Sigmoid colon (tissue), 7 donors: ENCODE data around the gene NEXN. TPM values are rescaled to one million over a fixed set of nuclear protein-coding genes. Genes with fewer than 3 reads are reported as not detected.

ENCODE experiments used
- DNase-seq: peaks from one replicate; pipeline ENCODE4 v3.0.0-alpha.2; 2019
- H3K27ac ChIP-seq, 4 donors: fragments of 200-600 bp; sonication (generic); one replicate each; pipeline ENCODE4 v1.5.1; 2016 to 2019; ENCODE audit warnings: mild to moderate bottlenecking in 1 of 4
- H3K27me3 ChIP-seq, 3 donors: fragments of 200-600 bp; sonication (generic); one replicate each; pipeline ENCODE4 v1.5.1; 2019; ENCODE audit warnings: mild to moderate bottlenecking in 1 of 3
- H3K36me3 ChIP-seq, 4 donors: fragments of 200-600 bp; sonication (generic); one replicate each; pipeline ENCODE4 v1.5.1; 2016 to 2019
- H3K4me1 ChIP-seq, 4 donors: fragments of 200-600 bp; sonication (generic); one replicate each; pipeline ENCODE4 v1.5.1; 2017 to 2019
- H3K4me3 ChIP-seq, 4 donors: fragments of 200-600 bp; sonication (generic); one replicate each; pipeline ENCODE4 v1.5.1; 2017 to 2019; ENCODE audit warnings: mild to moderate bottlenecking in 2 of 4, moderate library complexity in 1 of 4
- H3K9me3 ChIP-seq, 4 donors: fragments of 200-600 bp in 3 of 4; sonication (generic) in 3 of 4; one replicate each; pipeline versions ENCODE4 v1.5.1 to v1.6.1; 2013 to 2019
- EP300 ChIP-seq, 4 donors: sonication (generic); formaldehyde crosslinking; IDR thresholded peaks; one replicate each; pipeline ENCODE4 v1.6.1; 2017; ENCODE audit warnings: antibody characterized with exemption in 4 of 4
- POLR2A ChIP-seq, 2 donors: fragments of 450-650 bp; IDR thresholded peaks; one replicate each; pipeline ENCODE4 v1.6.1; 2016; ENCODE audit warnings: antibody characterized with exemption in 2 of 2, mild to moderate bottlenecking in 2 of 2, moderate library complexity in 2 of 2
- POLR2AphosphoS5 ChIP-seq, 4 donors: sonication (generic); formaldehyde crosslinking; IDR thresholded peaks; one replicate each; pipeline ENCODE4 v1.6.1; 2017; ENCODE audit warnings: antibody characterized with exemption in 4 of 4
- WGBS, 2 donors: extraction: QIAGEN DNeasy Blood & Tissue Kit; methylation state at CpG; one replicate each; pipeline ENCODE4 v1.1.7; 2013; 5-methylcytosine and 5-hydroxymethylcytosine counted together
- intact Hi-C: fragments of 100-400 bp; cut with DNase I; formaldehyde crosslinking; loops from one replicate; pipeline ENCODE4 v1.15.1; 2023
- polyA plus RNA-seq, 3 donors: library from polyadenylated mRNA; stranded (reverse); fragments of 200-250 nt; gene quantifications; one replicate each; pipeline ENCODE4 v1.2.3, GENCODE V29; 2013
- total RNA-seq, 4 donors: library from RNA; depleted of rRNA; stranded (reverse); fragments of >200 nt; gene quantifications; one replicate each; pipeline ENCODE4 v1.1.0, GENCODE V29; 2016
- TF ChIP-seq, protein P1 (sequence below), 4 experiments: fragments of 450-650 bp in 3 of 4; fragments of 200-600 bp in 1 of 4; IDR thresholded peaks; one replicate each; pipeline ENCODE4 v1.5.1; 2016 to 2019; ENCODE audit warnings: antibody characterized with exemption in 4 of 4, mild to moderate bottlenecking in 3 of 4, moderate library complexity in 2 of 4
- donor health status: healthy with polysubstance abuse.
- donor health status: Bipolar disorder and iron deficiency.
- donor health status: healthy.

NEXN gene
- total and polyA plus RNA-seq, 7 donors: 4.2 to 158 (median 68.8) TPM

DNA sequence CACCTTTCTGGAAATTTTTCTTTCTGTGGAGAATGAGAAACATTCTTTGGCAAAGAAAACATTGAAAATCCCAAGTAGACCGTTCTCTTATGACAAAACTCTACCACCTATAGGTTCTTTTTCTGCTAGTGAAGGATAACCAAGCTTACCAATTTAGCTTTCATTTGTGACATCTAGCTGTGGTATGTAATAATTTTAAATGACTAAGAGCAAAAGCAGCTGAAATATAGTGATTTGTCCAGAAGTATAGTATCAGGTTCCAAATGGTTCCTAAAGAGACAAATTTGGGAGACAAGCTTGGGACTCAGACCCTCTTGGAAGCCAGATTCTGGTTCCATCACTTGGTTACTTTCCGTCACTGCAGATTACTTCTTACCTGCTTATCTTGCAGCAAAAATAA is 66.1 kb downstream of the NEXN start:
- peaks cover 0 to 11% (median 4%) of the 10 kb centered on the region in 4 donors for H3K4me1 ChIP-seq
- no peak for TF ChIP-seq POLR2AphosphoS5 (IDR thresholded peaks at IDR 0.05)
- TF ChIP-seq EP300 (IDR thresholded peaks at IDR 0.05): no peak
- TF ChIP-seq, protein P1, sequence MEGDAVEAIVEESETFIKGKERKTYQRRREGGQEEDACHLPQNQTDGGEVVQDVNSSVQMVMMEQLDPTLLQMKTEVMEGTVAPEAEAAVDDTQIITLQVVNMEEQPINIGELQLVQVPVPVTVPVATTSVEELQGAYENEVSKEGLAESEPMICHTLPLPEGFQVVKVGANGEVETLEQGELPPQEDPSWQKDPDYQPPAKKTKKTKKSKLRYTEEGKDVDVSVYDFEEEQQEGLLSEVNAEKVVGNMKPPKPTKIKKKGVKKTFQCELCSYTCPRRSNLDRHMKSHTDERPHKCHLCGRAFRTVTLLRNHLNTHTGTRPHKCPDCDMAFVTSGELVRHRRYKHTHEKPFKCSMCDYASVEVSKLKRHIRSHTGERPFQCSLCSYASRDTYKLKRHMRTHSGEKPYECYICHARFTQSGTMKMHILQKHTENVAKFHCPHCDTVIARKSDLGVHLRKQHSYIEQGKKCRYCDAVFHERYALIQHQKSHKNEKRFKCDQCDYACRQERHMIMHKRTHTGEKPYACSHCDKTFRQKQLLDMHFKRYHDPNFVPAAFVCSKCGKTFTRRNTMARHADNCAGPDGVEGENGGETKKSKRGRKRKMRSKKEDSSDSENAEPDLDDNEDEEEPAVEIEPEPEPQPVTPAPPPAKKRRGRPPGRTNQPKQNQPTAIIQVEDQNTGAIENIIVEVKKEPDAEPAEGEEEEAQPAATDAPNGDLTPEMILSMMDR (IDR thresholded peaks at IDR 0.05): no peak
- TF ChIP-seq POLR2A (IDR thresholded peaks at IDR 0.05): no peak
- H3K9me3 ChIP-seq: no peaks in the 10 kb centered on the region
- intact Hi-C loops: no loop called here
- H3K4me3 ChIP-seq: no peak overlapping the region
- no peaks in the 10 kb centered on the region for H3K27me3 ChIP-seq
- no peak overlapping the region for H3K27ac ChIP-seq
- H3K36me3 ChIP-seq: peaks cover 10 to 100% (median 48%) of the 10 kb centered on the region in 4 donors
- 96 to 99% methylated on average over 2 of the region's 2 CpGs for WGBS, 2 donors
- DNase-seq: no peak

DNA sequence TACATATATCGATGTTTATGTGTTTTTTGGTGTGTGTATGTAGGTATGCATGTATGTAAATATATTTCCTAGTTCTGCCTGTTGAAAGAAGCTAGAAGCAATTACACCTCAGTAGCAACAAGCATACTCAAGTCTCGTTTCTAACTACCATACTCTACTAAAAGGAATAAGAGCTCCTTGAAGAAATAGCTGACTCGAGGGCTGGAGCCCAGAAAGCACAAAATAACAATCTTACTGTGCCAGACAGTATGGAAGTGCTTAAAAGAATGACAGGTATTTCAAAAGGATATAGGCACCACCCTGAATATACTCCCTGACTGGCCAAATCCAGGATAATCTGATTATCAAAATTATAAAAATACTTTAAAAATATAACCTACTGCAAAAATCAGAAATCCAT is 67.3 kb downstream of the NEXN start:
- peaks cover 20 to 100% (median 58%) of the 10 kb centered on the region in 4 donors for H3K36me3 ChIP-seq
- H3K9me3 ChIP-seq: no peaks in the 10 kb centered on the region
- no peaks in the 10 kb centered on the region for H3K27me3 ChIP-seq
- 90 to 93% methylated on average over 3 of the region's 3 CpGs for WGBS, 2 donors
- no peak overlapping the region for H3K4me3 ChIP-seq
- peaks cover 0 to 2% (median 0%) of the 10 kb centered on the region in 4 donors for H3K4me1 ChIP-seq
- no peak for DNase-seq
- no peak for TF ChIP-seq POLR2A (IDR thresholded peaks at IDR 0.05)
- TF ChIP-seq EP300 (IDR thresholded peaks at IDR 0.05): no peak
- no peak for TF ChIP-seq POLR2AphosphoS5 (IDR thresholded peaks at IDR 0.05)
- TF ChIP-seq, protein P1 (IDR thresholded peaks at IDR 0.05): no peak
- no peak overlapping the region for H3K27ac ChIP-seq
- intact Hi-C loops: no loop called here

DNA sequence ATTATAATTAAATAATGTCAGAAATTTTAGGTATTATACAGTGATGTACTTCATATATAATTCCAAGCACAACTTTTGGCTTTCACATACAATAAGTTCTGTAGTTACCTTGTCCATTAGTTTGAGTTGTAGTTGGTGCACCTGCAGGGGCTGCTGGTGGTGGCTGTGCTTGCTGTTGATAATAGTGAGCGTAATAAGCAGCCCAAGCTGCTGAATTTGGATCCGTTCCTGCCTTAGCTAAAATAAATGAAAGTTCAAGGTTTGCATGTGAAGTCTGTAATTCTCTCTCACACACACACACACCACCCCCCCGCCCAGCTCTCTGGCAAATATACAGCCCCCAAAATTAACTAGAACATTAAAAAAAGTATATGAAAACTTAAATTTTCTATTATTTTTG is 68.0 kb downstream of the NEXN start:
- TF ChIP-seq POLR2A (IDR thresholded peaks at IDR 0.05) (no peak), EP300 (IDR thresholded peaks at IDR 0.05) (no peak), POLR2AphosphoS5 (IDR thresholded peaks at IDR 0.05) (no peak)
- TF ChIP-seq, protein P1 (IDR thresholded peaks at IDR 0.05): no peak
- intact Hi-C loops: no loop called here
- Histone ChIP-seq H3K27me3 (no peaks in the 10 kb centered on the region), H3K4me1 (no peaks in the 10 kb centered on the region), H3K36me3 (peaks cover 23 to 100% (median 66%) of the 10 kb centered on the region in 4 donors), H3K27ac (no peak overlapping the region), H3K9me3 (no peaks in the 10 kb centered on the region), H3K4me3 (no peak overlapping the region)
- 89 to 95% methylated on average over 3 of the region's 3 CpGs for WGBS, 2 donors
- DNase-seq: no peak

DNA sequence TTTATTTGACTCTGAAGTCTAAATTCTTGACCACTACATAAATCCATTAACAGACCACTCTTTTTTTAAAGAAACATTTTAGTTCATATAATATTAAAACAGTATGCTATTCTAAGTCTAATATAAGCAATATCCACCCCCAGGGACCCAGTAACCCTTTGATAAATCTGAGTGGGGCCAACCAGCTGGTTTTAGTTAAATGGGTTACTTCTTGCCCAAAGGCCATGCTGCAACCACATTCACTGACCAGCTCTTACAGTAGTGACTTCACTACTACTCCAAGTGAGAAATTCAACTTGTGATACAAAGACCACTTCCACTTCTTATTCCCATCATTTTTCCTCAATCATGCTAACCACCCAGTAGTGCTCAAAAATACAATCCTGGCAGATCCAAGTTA is 70.0 kb downstream of the NEXN start:
- Histone ChIP-seq H3K9me3 (no peaks in the 10 kb centered on the region), H3K36me3 (peaks cover 37 to 100% (median 74%) of the 10 kb centered on the region in 4 donors), H3K4me3 (no peak overlapping the region), H3K27me3 (no peaks in the 10 kb centered on the region), H3K4me1 (no peaks in the 10 kb centered on the region), H3K27ac (no peak overlapping the region)
- DNase-seq: no peak
- intact Hi-C loops: no loop called here
- TF ChIP-seq, protein P1 (IDR thresholded peaks at IDR 0.05): no peak
- TF ChIP-seq EP300 (IDR thresholded peaks at IDR 0.05): no peak
- TF ChIP-seq POLR2A (IDR thresholded peaks at IDR 0.05): no peak
- TF ChIP-seq POLR2AphosphoS5 (IDR thresholded peaks at IDR 0.05): no peak

DNA sequence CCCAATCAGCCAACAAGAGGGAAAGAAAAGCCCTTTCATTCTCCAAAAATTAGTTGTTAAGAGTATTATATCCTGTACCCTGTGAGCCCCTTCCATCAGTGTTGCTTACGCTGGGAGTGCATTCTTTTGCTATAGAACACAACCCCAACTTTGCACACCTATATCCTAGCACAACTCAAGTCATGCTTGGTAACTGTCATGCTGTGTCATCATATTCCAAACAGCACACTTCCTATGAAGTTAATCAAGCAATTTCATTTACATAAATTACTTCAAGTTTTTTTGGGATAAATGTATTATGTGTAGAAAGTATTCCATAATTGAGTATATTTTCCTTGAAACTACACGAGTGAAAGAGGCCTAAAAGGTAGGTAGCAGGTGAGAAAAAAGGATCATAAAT is 70.4 kb downstream of the NEXN start:
- Histone ChIP-seq H3K36me3 (peaks cover 41 to 100% (median 78%) of the 10 kb centered on the region in 4 donors), H3K27me3 (no peaks in the 10 kb centered on the region), H3K9me3 (no peaks in the 10 kb centered on the region), H3K4me3 (no peak overlapping the region), H3K27ac (no peak overlapping the region), H3K4me1 (no peaks in the 10 kb centered on the region)
- WGBS, 2 donors: 70 to 90% methylated on average over 2 of the region's 2 CpGs
- intact Hi-C loops: no loop called here
- no peak for DNase-seq
- TF ChIP-seq POLR2AphosphoS5 (IDR thresholded peaks at IDR 0.05) (no peak), POLR2A (IDR thresholded peaks at IDR 0.05) (no peak), EP300 (IDR thresholded peaks at IDR 0.05) (no peak)
- TF ChIP-seq, protein P1 (IDR thresholded peaks at IDR 0.05): no peak
